Glutamatergic neuron (in vitro differentiated cells): Measurements from ENCODE around the gene CHST8. TPM values are rescaled to one million over a fixed set of nuclear protein-coding genes. Genes with fewer than 3 reads are reported as not detected.

Experiments
- DNase-seq: peaks from one replicate; pipeline ENCODE4 v3.0.0; 2022
- H3K27ac Mint-ChIP-seq: one replicate; pipeline ENCODE4 v1.8.0; 2020; ENCODE audit warnings: mild to moderate bottlenecking, mixed read lengths, inconsistent platforms; ENCODE audit not compliant: unreplicated experiment
- H3K27me3 Mint-ChIP-seq: one replicate; pipeline ENCODE4 v1.8.0; 2020; ENCODE audit warnings: mild to moderate bottlenecking, moderate library complexity, mixed read lengths, inconsistent platforms; ENCODE audit not compliant: unreplicated experiment
- H3K36me3 Mint-ChIP-seq: one replicate; pipeline ENCODE4 v1.8.0; 2020; ENCODE audit warnings: mild to moderate bottlenecking, mixed read lengths, inconsistent platforms; ENCODE audit not compliant: unreplicated experiment
- H3K4me1 Mint-ChIP-seq: one replicate; pipeline ENCODE4 v1.8.0; 2020; ENCODE audit warnings: mild to moderate bottlenecking, low read depth, mixed read lengths, inconsistent platforms; ENCODE audit not compliant: unreplicated experiment
- H3K4me3 Mint-ChIP-seq: one replicate; pipeline ENCODE4 v1.8.0; 2020; ENCODE audit warnings: mild to moderate bottlenecking, mixed read lengths, inconsistent platforms; ENCODE audit not compliant: unreplicated experiment
- H3K9me3 Mint-ChIP-seq: one replicate; pipeline ENCODE4 v1.8.0; 2020; ENCODE audit warnings: mild to moderate bottlenecking, moderate library complexity, mixed read lengths, inconsistent platforms; ENCODE audit not compliant: unreplicated experiment
- CTCF ChIP-seq: fragments of 200-600 bp; sonication (generic); IDR thresholded peaks from one replicate; pipeline ENCODE4 v1.5.0; 2021; ENCODE audit not compliant: partially characterized antibody, unreplicated experiment
- long read RNA-seq: library from polyadenylated mRNA; unstranded; transcript quantifications from one replicate; pipeline ENCODE4 v2.0.0, GENCODE V29; 2020; ENCODE audit not compliant: unreplicated experiment
- total RNA-seq: library from RNA; stranded (reverse); fragmentation: NEBNext Ultra II Directional; extraction: Animal tissue kit (Norgen Biotek cat#: 25700); gene quantifications from one replicate; pipeline ENCODE4 v1.2.1, GENCODE V29; 2021; ENCODE audit not compliant: unreplicated experiment

CHST8 gene
- 235 TPM for total RNA-seq
- long read RNA-seq, transcript CHST8-204 (5 exons, 1,040 nt): minor isoform, 23 of 295 reads
- long read RNA-seq, transcript CHST8-203 (4 exons, 2,133 nt): major isoform, 200 of 295 reads
- long read RNA-seq, transcript CHST8-201 (4 exons, 2,479 nt): minor isoform, 24 of 295 reads
- long read RNA-seq, partial matches to known transcripts: 22 of 295 reads
- long read RNA-seq, other reads (novel, unspliced or antisense): 26 of 295 reads

- peak; percentile 91 for DNase-seq
- H3K27ac Mint-ChIP-seq: peak within 1 kb of the TSS; percentile 55
- peaks cover 14% of the 10 kb centered on the region for H3K27me3 Mint-ChIP-seq
- no peaks in the 10 kb centered on the region for H3K36me3 Mint-ChIP-seq
- peaks cover 37% of the 10 kb centered on the region for H3K4me1 Mint-ChIP-seq
- no peak for TF ChIP-seq CTCF
- peaks cover 16% of the 10 kb centered on the region for H3K9me3 Mint-ChIP-seq
- H3K4me3 Mint-ChIP-seq: peak within 1 kb of the TSS; percentile 99
Observed at GRCh38 chr19:33621811-33622504, at the start of gene CHST8. Gene CHST8, plus strand, starts transcription at chr19:33621953. Its CDS starts 67,309 bp downstream, at chr19:33689262.

GRCh38 chr19:33572929-33573328 lies 48.8 kb upstream of the CHST8 start:
- DNase-seq: no peak
- Mint-ChIP-seq H3K27me3 (peaks cover 1% of the 10 kb centered on the region), H3K36me3 (peaks cover 11% of the 10 kb centered on the region), H3K27ac (no peak overlapping the region), H3K4me1 (peaks cover 9% of the 10 kb centered on the region), H3K4me3 (no peak overlapping the region), H3K9me3 (no peaks in the 10 kb centered on the region)
- TF ChIP-seq CTCF: no peak

- Mint-ChIP-seq H3K9me3 (no peaks in the 10 kb centered on the region), H3K4me3 (no peak overlapping the region), H3K27me3 (peaks cover 2% of the 10 kb centered on the region), H3K4me1 (peaks cover 11% of the 10 kb centered on the region), H3K36me3 (peaks cover 11% of the 10 kb centered on the region), H3K27ac (no peak overlapping the region)
- DNase-seq: no peak
- TF ChIP-seq CTCF: no peak
Observed at GRCh38 chr19:33574824-33575223, 46.9 kb upstream of the CHST8 start.

- H3K27me3 Mint-ChIP-seq: peaks cover 2% of the 10 kb centered on the region
- no peak for DNase-seq
- peaks cover 12% of the 10 kb centered on the region for H3K4me1 Mint-ChIP-seq
- H3K9me3 Mint-ChIP-seq: peaks cover 2% of the 10 kb centered on the region
- H3K27ac Mint-ChIP-seq: no peak overlapping the region
- TF ChIP-seq CTCF: no peak
- peaks cover 20% of the 10 kb centered on the region for H3K36me3 Mint-ChIP-seq
- no peak overlapping the region for H3K4me3 Mint-ChIP-seq
Observed at GRCh38 chr19:33578697-33579096, 43.1 kb upstream of the CHST8 start.
